ENCODE data around the gene CHST14.

The CHST14 gene

GRCh38 chr15:40441565-40442531 lies 28.9 kb upstream of the CHST14 start:
- no peak for TF ChIP-seq CTCF (IDR thresholded peaks at IDR 0.05; ENCODE audit: control insufficient read depth, extremely low read depth, insufficient read depth)
- no peak for DNase-seq (ENCODE audit: low read depth)
- H3K4me3 ChIP-seq (ENCODE audit: low read depth, low read length): peak overlapping the region; percentile 62

- DNase-seq (ENCODE audit: low read depth): no peak
- H3K4me3 ChIP-seq (ENCODE audit: low read depth, low read length): no peak overlapping the region
- TF ChIP-seq CTCF (IDR thresholded peaks at IDR 0.05; ENCODE audit: control insufficient read depth, extremely low read depth, insufficient read depth): no peak
These were observed 27.5 kb upstream of the CHST14 start for GRCh38 chr15:40443255-40443654.

- no peak overlapping the region for H3K4me3 ChIP-seq (ENCODE audit: low read depth, low read length)
- TF ChIP-seq CTCF (IDR thresholded peaks at IDR 0.05; ENCODE audit: control insufficient read depth, extremely low read depth, insufficient read depth): no peak
- no peak for DNase-seq (ENCODE audit: low read depth)
These were observed 26.9 kb upstream of the CHST14 start for GRCh38 chr15:40443846-40444245.

GRCh38 chr15:40444736-40445135 lies 26.0 kb upstream of the CHST14 start:
- TF ChIP-seq CTCF (IDR thresholded peaks at IDR 0.05; ENCODE audit: control insufficient read depth, extremely low read depth, insufficient read depth): no peak
- no peak for DNase-seq (ENCODE audit: low read depth)
- no peak overlapping the region for H3K4me3 ChIP-seq (ENCODE audit: low read depth, low read length)

GRCh38 chr15:40445421-40445922 lies 25.3 kb upstream of the CHST14 start:
- no peak for DNase-seq (ENCODE audit: low read depth)
- no peak overlapping the region for H3K4me3 ChIP-seq (ENCODE audit: low read depth, low read length)
- TF ChIP-seq CTCF (IDR thresholded peaks at IDR 0.05; ENCODE audit: control insufficient read depth, extremely low read depth, insufficient read depth): no peak

GRCh38 chr15:40446144-40446543 lies 24.6 kb upstream of the CHST14 start:
- no peak for TF ChIP-seq CTCF (IDR thresholded peaks at IDR 0.05; ENCODE audit: control insufficient read depth, extremely low read depth, insufficient read depth)
- no peak for DNase-seq (ENCODE audit: low read depth)
- no peak overlapping the region for H3K4me3 ChIP-seq (ENCODE audit: low read depth, low read length)
